ENCODE results near the gene SKIDA1. TPM values are rescaled to one million over a fixed set of nuclear protein-coding genes. Genes with fewer than 3 reads are reported as not detected.

The SKIDA1 gene
- total RNA-seq, 1 donor from 2014 or later, result 1.8 TPM

DNA sequence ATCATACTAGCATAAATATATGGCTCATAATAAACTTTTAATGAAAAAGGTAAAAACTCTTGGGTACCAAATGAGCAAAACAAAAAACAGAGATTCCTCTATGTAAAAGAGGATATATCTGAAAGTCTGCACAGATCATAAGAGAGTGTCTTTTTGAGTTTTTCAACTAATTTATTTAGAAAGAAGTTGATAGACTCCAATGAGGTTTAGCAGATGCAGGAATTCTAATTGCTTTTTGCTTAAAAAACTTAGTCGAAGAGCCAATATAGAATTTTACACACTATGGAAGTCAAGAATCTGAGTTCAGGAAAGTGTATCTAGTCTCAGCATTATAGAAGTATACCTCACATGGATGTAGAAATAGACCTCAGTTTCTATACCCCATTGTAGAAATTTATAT, 5.2 kb upstream of the SKIDA1 start:
- intact Hi-C loops (cut with DNase I), result loop anchor here (10.0 kb wide), 2 partner anchors 194 to 424 kb away; no protein-coding TSS in a partner anchor
- DNase-seq (ENCODE audit: low spot score), result no peak

DNA sequence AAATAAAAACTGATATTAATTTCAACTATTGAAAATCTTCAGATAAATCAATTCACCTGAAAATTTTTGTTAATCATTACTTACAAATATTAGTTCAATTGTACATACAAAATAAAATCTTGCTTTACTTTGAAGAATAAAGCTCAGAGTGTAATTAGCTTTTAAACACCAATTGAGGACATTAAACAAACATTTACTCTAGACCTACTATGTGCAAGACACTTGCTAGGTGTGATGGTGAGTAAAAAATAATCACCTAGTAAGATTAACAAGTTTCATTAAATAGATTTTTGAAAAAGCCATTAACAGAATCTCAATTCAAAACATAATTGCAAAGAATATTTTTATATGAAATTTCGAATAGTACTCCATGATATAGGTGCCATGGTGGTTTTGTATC, 4.7 kb upstream of the SKIDA1 start:
- intact Hi-C loops (cut with DNase I), result loop anchor here (10.0 kb wide), 2 partner anchors 195 to 425 kb away; no protein-coding TSS in a partner anchor
- DNase-seq (ENCODE audit: low spot score), result no peak

DNA sequence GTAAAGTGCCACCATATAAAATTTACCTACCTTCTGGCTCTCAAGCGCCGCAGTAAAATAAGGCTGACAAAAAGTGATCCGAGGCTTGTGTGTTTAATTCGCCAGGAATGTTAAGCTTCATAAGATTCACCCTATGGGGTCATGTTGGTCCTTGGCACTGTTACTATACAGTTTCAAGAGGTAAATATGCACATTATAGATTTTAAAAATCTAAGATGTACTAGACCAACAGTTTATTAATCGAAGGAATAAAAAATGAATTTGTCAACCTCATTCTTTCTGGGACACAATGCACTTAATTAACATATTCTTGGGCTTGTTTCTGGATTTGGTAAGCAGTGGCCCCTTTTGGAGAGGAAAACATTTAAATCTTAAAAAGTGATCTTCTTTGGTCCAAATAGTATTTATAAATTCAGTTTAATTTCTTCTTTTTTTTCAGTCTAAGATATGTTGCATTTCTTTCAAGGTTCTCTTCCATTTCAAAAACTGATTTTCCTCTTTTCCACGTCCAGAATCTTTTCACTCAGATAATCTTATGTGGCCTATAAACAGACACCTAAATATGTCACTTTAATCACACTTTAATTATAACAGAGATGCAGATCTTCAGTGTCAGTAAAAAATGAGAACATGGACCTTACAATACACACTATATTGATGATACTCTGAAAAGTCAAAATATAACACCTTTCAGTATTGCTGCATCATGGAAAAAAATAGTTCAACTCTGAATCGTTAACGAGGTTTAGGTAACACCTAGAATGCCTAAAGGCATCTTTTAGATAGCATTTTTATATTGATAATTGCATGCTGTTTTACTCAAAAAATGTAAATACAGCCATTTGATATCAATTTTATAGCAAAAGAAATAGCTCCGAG, 3.8 kb upstream of the SKIDA1 start:
- intact Hi-C loops (cut with DNase I), result loop anchor here (5.0 to 10.0 kb wide), 3 partner anchors 634 to 906 kb away; partner anchors contain the start of gene NEBL
- DNase-seq (ENCODE audit: low spot score), result no peak

DNA sequence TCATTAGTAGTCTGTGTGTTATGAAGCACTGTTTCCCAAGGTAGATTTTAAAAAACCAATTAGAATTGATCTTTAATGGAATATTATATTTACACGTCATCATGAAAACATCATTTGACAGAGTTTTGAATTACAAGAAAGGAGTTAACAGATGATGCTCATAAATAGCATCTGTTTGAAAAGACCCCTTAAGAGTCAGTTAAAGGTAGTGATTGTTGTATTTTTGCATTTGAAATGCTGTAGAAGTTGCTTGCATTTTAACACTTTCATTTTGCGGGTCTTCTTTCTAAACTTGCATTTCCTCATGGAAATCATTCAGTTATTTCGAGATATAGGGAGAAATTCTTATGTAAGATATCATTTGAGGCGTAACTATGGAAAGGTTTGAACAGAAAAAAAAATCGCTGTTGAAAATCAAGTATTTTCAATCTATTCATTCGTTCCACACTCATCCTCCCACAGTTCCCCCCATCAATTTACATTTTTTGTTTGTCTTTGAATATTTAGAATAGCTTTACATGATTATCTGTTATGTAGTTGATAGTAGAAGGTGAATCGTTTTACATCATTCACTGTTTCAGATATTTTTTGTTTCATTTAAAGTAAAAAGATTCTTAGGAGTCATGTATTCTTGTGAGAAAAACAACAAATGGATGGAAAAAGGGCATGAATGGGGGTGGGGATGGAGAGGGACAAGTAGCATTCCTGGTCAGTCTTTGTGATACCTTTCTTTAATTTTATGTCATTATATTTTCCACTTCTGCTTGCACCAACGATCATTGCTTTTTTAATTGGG, 3.0 kb upstream of the SKIDA1 start:
- intact Hi-C loops (cut with DNase I), result loop anchor here (1.0 to 10.0 kb wide), 4 partner anchors 12 to 906 kb away; partner anchors contain the start of gene NEBL

DNA sequence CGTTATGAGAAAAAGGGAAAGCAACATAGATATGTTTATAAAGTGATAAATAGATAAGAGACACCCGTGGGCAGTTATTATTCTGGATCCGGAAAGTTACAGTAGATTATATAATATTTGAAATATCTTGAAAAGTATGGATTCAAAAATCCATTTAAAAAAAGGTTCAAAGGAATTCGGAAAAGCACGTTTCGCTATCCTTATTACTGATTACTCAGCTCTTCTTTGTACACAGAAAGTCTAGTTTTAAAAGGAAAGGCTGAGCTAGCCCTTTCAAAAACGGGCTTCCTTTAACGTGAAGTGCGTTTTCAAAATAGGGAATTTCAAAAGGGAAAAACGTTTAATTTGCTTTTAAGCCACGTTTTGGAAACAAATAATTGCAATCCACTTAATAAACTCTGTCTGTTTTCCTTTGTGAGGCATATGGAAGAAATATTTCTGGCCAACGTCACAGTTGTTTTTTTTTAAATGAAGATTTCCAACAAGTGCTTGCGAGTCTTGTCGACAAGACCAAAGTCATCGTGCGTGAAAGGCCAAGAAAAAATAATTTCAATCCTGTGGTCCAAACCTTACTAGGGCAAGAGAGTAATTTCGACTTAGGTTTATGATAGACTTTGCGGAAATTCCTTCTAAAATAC, 2.2 kb upstream of the SKIDA1 start:
- intact Hi-C loops (cut with DNase I), result loop anchor here (1.0 to 10.0 kb wide), 5 partner anchors 11 to 907 kb away; partner anchors contain the start of gene NEBL
- no peak for DNase-seq (ENCODE audit: low spot score)

More for the DNA sequence above, 3.0 kb upstream of the SKIDA1 start:
- DNase-seq (ENCODE audit: low spot score), result no peak

DNA sequence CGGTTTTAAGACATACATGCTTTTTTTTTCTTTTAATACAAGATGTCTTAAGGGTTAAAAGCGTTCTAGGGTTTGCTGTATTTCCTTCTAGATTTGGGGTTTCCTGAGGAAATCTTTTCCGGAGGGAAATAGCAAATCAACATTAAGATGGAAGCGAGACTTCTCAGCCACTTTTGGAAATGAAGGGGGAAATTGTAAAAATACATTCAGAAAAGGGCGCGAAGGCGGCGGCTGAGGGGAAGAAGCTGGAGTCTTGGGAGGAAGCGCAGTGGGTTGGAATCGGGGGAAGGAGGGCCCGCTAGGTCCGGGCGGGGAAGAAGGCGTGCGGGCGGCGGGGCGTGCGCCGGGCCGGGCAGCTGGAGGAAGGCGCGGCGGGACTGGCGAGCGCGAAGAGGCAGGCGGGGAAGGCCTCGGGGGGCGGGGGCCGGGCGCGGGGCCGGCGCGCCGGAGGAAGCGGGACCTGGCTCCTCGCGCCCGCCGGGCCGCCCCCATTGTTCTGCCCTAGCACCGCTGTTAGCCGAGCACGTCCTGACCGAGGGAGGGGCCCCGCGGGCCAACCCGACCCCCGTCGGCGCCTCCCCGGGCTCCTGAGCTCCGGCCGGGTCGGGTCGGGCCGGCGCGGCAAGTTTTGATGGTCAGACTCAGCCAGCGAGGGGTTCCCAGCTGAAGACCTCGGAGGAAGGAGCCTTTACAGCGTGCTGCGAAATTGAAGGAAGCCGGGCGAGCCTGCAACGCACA, 1.5 kb upstream of the SKIDA1 start:
- intact Hi-C loops (cut with DNase I), result loop anchor here (2.0 to 10.0 kb wide), 4 partner anchors 30 to 908 kb away; partner anchors contain the start of gene NEBL
- peak; percentile 84 for DNase-seq (ENCODE audit: low spot score)

DNA sequence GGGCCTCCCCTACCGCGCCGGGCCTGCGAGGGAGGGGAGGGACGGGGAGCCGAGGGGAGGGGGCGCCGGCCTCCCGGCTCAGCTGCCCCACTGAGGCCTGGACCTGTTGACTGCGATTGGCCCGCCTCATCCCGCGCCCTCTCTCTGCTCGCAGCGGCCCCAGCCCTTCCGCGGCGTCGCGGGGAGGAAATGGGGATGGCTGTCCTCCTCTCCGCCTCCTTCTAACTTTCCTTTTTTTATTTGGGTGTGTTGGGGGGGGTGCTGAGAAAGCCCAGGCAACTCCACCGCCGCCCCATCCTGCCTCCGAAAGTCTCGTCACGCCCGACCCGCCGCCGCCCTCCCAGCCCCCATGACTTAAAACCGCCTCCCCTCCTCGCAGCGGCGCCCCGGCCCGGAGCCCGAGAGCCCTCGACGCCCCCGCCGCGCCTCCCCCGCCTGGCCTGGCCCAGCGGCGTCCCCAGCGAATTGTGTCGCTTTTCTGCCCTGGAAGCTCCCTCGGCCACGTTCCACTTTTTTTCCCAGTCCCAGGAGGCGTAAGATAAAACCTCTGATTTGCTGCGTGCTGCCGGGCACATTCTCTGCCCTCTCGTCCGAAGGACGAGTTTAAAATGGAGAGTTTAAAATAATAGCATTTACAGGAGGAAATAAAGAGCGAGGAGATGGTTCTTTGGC, 842 bp upstream of the SKIDA1 start:
- intact Hi-C loops (cut with DNase I), result loop anchor here (2.0 to 10.0 kb wide), 4 partner anchors 30 to 908 kb away; partner anchors contain the start of gene NEBL
- peak; percentile 88 for DNase-seq (ENCODE audit: low spot score)

DNA sequence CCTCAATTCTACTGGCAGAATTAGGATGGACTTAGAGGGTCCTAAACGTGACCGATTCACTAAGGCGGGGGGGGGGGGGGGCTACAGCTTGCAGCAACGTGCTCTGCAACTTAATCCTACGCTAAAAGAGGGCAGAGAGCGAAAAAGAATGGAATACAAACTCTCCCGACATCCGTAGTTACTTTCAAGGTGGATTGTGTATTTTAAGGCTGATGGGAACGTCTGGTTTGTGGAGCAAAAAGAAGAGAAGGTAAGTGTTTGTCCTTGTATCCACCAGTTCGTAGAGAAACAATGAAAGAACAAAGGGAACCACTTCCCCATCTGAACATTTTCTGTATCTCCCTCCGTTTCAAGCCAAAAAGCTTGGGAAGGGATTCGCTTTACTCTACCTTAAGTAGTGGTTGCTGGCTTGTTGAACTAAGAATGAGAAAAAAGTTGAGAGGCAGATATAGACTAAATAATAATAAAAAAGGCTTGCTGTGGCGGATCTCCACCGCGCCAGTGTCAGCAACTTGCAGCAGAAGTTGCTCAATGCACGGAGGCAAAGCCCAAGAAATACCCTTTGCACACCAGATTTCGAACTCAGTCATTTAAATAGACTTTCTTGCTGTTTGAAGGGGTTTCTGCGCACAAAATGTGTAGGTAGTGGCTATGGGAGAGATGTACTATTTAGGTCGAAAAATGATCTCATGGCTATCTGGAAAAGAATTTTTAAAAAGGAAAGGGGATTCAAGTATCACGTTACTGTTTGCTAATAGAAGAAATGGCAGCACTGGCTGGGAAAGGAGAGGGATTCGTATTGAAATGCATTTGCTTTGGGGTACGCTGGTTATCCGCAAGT, 736 bp downstream of the SKIDA1 start:
- no peak for DNase-seq (ENCODE audit: low spot score)
- intact Hi-C loops (cut with DNase I), result loop anchor here (5.0 to 10.0 kb wide), 4 partner anchors 630 to 910 kb away; partner anchors contain the start of genes COMMD3 and NEBL

DNA sequence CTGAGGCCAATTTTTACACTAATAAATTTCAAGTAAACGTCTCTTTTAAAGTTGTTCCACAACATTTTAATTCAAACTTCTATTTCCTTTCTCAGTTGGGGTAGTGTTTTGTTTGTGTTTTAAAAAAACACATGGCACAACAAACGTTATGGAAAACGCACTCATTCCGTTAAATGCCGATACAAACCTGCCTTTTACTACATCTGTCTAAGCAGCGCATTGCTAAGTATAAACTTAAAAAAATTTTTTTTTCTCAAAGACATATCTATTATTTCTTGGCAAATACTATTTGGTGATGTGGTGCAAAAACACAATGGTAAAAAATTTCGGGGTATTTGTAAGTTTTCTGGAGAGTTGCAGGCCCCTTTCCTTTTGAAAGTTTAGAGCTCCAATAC, 1.4 kb downstream of the SKIDA1 start:
- intact Hi-C loops (cut with DNase I), result loop anchor here (5.0 to 10.0 kb wide), 3 partner anchors 629 to 911 kb away; partner anchors contain the start of genes COMMD3 and NEBL
- DNase-seq (ENCODE audit: low spot score), result no peak

DNA sequence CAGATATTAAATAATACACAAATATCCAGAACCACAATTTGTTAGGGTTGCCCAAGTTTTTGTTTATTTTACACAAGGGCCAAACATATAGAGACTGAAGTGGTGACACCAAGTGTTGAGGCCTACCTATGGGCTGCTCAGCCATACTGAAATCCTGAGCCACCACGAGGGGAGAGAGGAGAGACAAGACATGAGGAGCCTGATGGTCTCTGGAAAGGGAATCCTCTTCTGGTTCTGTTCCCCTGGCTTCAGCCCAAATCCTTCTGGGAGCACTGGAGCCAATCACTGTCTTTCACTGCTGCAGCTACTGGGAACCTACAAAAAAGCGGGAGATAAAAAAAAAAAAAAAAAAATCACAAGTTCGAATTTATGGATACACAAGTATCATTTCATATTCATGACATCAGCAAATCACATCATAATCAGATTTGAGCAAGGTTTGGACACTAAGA, 1.9 kb downstream of the SKIDA1 start:
- intact Hi-C loops (cut with DNase I), result loop anchor here (5.0 to 10.0 kb wide), 3 partner anchors 629 to 911 kb away; partner anchors contain the start of genes COMMD3 and NEBL
- no peak for DNase-seq (ENCODE audit: low spot score)

DNA sequence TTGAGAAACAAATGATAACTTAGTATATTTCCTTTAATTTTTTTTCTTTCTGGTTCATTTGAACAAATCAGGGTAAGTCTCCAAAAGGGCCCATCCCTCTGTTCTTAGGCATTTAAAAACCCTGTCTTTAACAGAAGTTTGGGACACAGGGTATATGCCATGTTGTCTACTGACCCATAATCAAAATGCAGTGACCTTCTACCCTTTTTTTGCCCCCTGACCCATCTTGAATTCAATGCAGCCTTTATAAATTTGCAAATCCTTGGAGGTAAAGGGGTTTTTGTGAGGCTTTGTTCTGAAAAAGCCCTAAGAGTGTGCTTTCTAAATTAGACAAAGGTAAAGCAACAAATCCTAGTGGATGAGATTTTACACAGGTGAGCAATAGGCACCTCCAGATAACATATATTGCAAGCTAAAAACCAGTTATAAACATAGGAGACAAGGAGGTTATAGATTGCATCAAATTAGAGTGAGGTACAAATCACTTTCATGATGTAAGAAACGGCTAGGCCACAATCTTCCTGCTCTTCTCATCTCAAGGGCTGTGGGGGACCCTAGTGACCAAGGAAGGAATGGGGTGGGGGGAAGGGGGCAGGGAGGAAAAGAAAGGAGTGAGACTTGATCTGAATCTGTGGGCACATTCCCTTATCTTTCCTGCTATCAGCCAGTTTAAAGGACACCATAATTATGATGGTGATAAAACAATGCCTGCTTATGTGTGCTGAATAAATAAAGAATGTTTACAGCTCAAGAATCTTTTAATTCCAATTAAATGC, 2.7 kb downstream of the SKIDA1 start:
- intact Hi-C loops (cut with DNase I), result loop anchor here (5.0 to 10.0 kb wide), 3 partner anchors 628 to 912 kb away; partner anchors contain the start of genes COMMD3 and NEBL

DNA sequence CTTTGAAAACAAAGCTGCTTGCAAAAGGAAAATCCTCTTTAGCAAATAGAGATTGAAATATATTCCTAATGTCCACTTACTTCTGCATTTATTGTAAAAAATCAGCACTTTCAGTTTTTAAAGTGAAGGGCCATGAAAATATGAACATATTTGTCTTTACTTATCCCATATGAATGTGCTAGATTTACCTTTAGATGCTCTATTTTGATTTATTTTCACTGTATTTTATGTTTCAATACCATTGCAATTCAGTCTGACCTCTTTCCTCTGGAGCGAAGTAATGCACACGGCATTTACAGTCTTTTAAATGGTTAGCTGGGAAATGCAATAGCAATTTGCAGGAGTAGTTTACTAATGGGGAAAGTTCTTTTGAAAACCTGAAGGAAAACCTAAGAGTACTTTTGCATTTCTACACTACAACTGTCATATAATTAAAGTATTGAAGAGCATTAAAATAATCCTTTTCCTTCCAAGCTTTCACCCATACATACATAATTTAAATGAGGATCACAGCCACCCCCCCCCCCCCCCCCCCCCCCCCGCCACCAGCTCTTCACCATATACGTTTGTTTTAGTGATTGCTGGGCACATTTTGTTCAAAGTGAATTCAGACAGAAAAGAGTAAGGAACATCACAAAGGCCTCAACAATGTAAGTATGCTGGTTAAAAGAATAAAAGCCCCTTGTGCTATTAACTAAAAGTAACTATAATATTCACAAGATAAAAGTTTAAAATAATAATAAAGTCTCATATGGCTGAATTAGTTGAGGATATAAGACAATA, 3.5 kb downstream of the SKIDA1 start:
- intact Hi-C loops (cut with DNase I), result loop anchor here (5.0 to 10.0 kb wide), 3 partner anchors 627 to 913 kb away; partner anchors contain the start of genes COMMD3 and NEBL
- no peak for DNase-seq (ENCODE audit: low spot score)

More for the DNA sequence above, 2.7 kb downstream of the SKIDA1 start:
- DNase-seq (ENCODE audit: low spot score), result no peak

DNA sequence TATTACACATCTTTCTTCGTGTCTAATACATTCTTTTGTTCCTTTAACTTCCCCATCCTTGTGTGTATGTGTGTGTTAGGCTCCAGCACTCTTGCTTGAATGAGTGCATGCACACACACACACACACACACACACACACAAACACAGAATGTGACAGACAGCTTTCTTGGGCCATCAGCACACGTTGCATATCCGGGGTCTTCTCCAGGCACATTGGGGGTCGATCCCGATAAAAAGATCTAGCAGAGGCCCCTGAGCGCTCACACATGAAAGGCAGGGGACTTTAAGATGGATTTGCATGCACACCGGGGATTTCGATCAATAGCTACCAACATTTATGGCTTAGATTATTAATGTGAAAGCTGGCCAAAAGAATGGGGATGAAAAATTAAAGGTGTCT, 4.5 kb downstream of the SKIDA1 start:
- intact Hi-C loops (cut with DNase I), result loop anchor here (5.0 to 10.0 kb wide), 3 partner anchors 626 to 914 kb away; partner anchors contain the start of genes COMMD3 and NEBL
- no peak for DNase-seq (ENCODE audit: low spot score)

DNA sequence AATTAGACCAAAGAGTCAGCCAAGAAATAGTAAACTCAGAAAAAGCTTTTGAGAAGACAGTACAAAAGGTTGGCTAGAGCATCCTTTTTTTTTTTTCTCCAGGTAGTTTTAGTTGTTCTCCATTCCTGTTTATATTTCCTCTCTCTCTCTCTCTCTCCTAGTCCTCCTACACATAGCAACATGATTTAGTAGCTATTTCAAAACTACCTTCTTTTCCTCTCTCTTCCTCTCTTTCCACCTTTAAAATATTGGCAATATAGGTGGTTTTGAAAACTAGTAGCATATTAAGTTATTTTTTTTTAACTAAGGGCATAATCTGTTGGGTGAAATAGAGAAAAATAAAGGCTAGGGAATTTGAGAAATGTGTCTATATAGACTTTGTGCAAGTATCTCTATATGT, 5.0 kb downstream of the SKIDA1 start:
- no peak for DNase-seq (ENCODE audit: low spot score)
- intact Hi-C loops (cut with DNase I), result loop anchor here (5.0 to 10.0 kb wide), 3 partner anchors 626 to 914 kb away; partner anchors contain the start of genes COMMD3 and NEBL

DNA sequence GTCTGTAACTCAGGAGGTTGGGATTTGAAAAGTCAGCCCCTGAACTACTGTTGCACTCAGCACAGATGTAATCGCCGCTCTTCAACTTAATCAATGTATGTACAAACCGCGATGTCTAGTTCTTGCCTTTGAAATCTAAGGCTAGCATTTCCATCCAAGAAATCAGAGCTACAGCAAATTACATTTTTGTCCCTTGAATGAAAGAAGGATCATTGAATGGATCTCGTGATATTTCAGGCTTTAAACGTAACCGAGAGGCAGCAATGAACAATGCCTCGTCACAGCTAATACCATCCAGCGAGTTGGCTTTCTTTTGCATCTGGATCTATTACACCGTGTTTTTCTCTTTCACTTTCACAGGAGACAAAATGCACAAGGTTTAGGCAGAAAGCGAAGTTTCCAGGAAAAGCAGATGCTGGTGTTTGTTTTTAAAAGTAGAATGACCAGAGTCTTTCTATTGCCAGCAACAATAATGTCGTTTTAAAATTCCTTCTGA, 5.5 kb downstream of the SKIDA1 start:
- intact Hi-C loops (cut with DNase I), result loop anchor here (2.0 to 10.0 kb wide), 5 partner anchors 13 to 915 kb away; partner anchors contain the start of genes COMMD3 and NEBL
- no peak for DNase-seq (ENCODE audit: low spot score)

Data from cardiac septum (tissue), 1 donor.